HepG2 (cell line): ENCODE data around the gene MRM1. TPM values are rescaled to one million over a fixed set of nuclear protein-coding genes. Genes with fewer than 3 reads are reported as not detected.

Experiments
- FIP1L1 ChIP-seq: fragments of 200-400 bp; formaldehyde crosslinking; IDR thresholded peaks from 2 replicates; pipeline ENCODE4 v1.6.1; 2018; ENCODE audit warnings: low read depth, mild to moderate bottlenecking, low read length, moderate library complexity, borderline replicate concordance; ENCODE audit not compliant: insufficient read depth
- FOXK1 ChIP-seq: sonication (generic); formaldehyde crosslinking; IDR thresholded peaks from 2 replicates; pipeline ENCODE4 v1.4.0; 2020; ENCODE audit warnings: low read depth, missing genetic modification reagents, borderline replicate concordance
- NCOA5 ChIP-seq: sonication (generic); formaldehyde crosslinking; IDR thresholded peaks from 2 replicates; pipeline ENCODE4 v1.4.0; 2020; ENCODE audit warnings: missing genetic modification reagents
- PHB2 ChIP-seq: fragments of 450-650 bp; IDR thresholded peaks from 2 replicates; pipeline ENCODE4 v1.6.1; 2018; ENCODE audit not compliant: partially characterized antibody
- RFX5 ChIP-seq: IDR thresholded peaks from 2 replicates; pipeline ENCODE4 v1.6.1; 2011; ENCODE audit warnings: low read depth, low read length, improper control_type of control experiment
- TERF1 ChIP-seq: sonication (generic); formaldehyde crosslinking; IDR thresholded peaks from 2 replicates; pipeline ENCODE4 v1.8.0; 2022; ENCODE audit warnings: mild to moderate bottlenecking, missing genetic modification reagents, moderate library complexity
- TSC22D2 ChIP-seq: sonication (generic); formaldehyde crosslinking; IDR thresholded peaks from 2 replicates; pipeline ENCODE4 v1.5.1; 2020; ENCODE audit warnings: missing genetic modification reagents, mild to moderate bottlenecking, borderline replicate concordance
- YEATS2 ChIP-seq: sonication (generic); formaldehyde crosslinking; IDR thresholded peaks from 2 replicates; pipeline ENCODE4 v1.4.0; 2020; ENCODE audit warnings: missing genetic modification reagents, borderline replicate concordance
- ZFP36L1 ChIP-seq: sonication (generic); formaldehyde crosslinking; IDR thresholded peaks from 2 replicates; pipeline ENCODE4 v1.8.0; 2022; ENCODE audit warnings: mild to moderate bottlenecking, missing genetic modification reagents, moderate library complexity
- ZNF205 ChIP-seq: IDR thresholded peaks from 2 replicates; pipeline ENCODE4 v1.6.1; 2018; ENCODE audit warnings: missing biosample characterization, missing genetic modification reagents
- ZNF260 ChIP-seq: sonication (generic); formaldehyde crosslinking; IDR thresholded peaks from 2 replicates; pipeline ENCODE4 v1.4.0; 2020; ENCODE audit warnings: missing genetic modification reagents, low read depth, mild to moderate bottlenecking, borderline replicate concordance
- ZNF292 ChIP-seq: sonication (generic); formaldehyde crosslinking; IDR thresholded peaks from 2 replicates; pipeline ENCODE4 v1.8.1; 2022; ENCODE audit warnings: mild to moderate bottlenecking, low read depth, missing genetic modification reagents, borderline replicate concordance
- ZNF335 ChIP-seq: sonication (generic); formaldehyde crosslinking; IDR thresholded peaks from 2 replicates; pipeline ENCODE4 v1.4.0; 2020; ENCODE audit warnings: missing genetic modification reagents
- ZNF468 ChIP-seq: sonication (generic); formaldehyde crosslinking; IDR thresholded peaks from 2 replicates; pipeline ENCODE4 v1.8.0; 2022; ENCODE audit warnings: mild to moderate bottlenecking, moderate library complexity, missing genetic modification reagents
- ZNF678 ChIP-seq: sonication (generic); formaldehyde crosslinking; IDR thresholded peaks from 2 replicates; pipeline ENCODE4 v1.4.0; 2020; ENCODE audit warnings: mild to moderate bottlenecking, missing genetic modification reagents
- ZNF841 ChIP-seq: sonication (generic); formaldehyde crosslinking; IDR thresholded peaks from 2 replicates; pipeline ENCODE4 v1.8.1; 2023; ENCODE audit warnings: missing genetic modification reagents, borderline replicate concordance
- ZXDC ChIP-seq: sonication (generic); formaldehyde crosslinking; IDR thresholded peaks from 2 replicates; pipeline ENCODE4 v1.5.0; 2020; ENCODE audit warnings: mild to moderate bottlenecking, missing genetic modification reagents
- polyA plus RNA-seq, 8 experiments: library from polyadenylated mRNA; depleted of rRNA in 3 of 8; stranded (reverse) in 7 of 8; unstranded in 1 of 8; fragments of >200 nt; fragmentation: Illumina TruSeq in 4 of 8; extraction: Trizol in 4 of 8; gene quantifications; 2 replicates each; pipeline versions ENCODE4 v1.2.1 to v1.2.3, GENCODE V29; 2011 to 2016; ENCODE audit warnings: low read depth in 4 of 8, missing spikeins in 1 of 8, mixed read lengths in 1 of 8; ENCODE audit not compliant: insufficient read depth in 1 of 8
- total RNA-seq, 5 experiments: library from RNA; depleted of rRNA; stranded (reverse); fragments of >200 nt; fragmentation: Illumina TruSeq; extraction: Trizol; gene quantifications; 2 replicates each; pipeline ENCODE4 v1.2.3, GENCODE V29; 2016; ENCODE audit warnings: low read depth in 1 of 5
- TF ChIP-seq, protein P1 (sequence below): fragments of 450-650 bp; IDR thresholded peaks from 2 replicates; pipeline ENCODE4 v1.6.1; 2017; ENCODE audit warnings: mild to moderate bottlenecking
- TF ChIP-seq, protein P2 (sequence below): sonication (generic); formaldehyde crosslinking; IDR thresholded peaks from 2 replicates; pipeline ENCODE4 v1.4.0; 2020; ENCODE audit warnings: low read depth, missing genetic modification reagents

The MRM1 gene
- total and polyA plus RNA-seq, 2 of the 13 experiments (the other 11 are each of a cell fraction or from before 2014, with no cell fraction given) = 4.1 to 11.3 TPM

- TF ChIP-seq, protein P1, sequence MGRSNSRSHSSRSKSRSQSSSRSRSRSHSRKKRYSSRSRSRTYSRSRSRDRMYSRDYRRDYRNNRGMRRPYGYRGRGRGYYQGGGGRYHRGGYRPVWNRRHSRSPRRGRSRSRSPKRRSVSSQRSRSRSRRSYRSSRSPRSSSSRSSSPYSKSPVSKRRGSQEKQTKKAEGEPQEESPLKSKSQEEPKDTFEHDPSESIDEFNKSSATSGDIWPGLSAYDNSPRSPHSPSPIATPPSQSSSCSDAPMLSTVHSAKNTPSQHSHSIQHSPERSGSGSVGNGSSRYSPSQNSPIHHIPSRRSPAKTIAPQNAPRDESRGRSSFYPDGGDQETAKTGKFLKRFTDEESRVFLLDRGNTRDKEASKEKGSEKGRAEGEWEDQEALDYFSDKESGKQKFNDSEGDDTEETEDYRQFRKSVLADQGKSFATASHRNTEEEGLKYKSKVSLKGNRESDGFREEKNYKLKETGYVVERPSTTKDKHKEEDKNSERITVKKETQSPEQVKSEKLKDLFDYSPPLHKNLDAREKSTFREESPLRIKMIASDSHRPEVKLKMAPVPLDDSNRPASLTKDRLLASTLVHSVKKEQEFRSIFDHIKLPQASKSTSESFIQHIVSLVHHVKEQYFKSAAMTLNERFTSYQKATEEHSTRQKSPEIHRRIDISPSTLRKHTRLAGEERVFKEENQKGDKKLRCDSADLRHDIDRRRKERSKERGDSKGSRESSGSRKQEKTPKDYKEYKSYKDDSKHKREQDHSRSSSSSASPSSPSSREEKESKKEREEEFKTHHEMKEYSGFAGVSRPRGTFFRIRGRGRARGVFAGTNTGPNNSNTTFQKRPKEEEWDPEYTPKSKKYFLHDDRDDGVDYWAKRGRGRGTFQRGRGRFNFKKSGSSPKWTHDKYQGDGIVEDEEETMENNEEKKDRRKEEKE = no peak
- no peak for TF ChIP-seq RFX5
- peak; percentile 95 for TF ChIP-seq ZNF335 (CRISPR knock-in tag)
- TF ChIP-seq ZNF678 (CRISPR knock-in tag) = no peak
- no peak; the same call in 1 of the 2 replicates for TF ChIP-seq NCOA5 (CRISPR knock-in tag)
- TF ChIP-seq, protein P2, sequence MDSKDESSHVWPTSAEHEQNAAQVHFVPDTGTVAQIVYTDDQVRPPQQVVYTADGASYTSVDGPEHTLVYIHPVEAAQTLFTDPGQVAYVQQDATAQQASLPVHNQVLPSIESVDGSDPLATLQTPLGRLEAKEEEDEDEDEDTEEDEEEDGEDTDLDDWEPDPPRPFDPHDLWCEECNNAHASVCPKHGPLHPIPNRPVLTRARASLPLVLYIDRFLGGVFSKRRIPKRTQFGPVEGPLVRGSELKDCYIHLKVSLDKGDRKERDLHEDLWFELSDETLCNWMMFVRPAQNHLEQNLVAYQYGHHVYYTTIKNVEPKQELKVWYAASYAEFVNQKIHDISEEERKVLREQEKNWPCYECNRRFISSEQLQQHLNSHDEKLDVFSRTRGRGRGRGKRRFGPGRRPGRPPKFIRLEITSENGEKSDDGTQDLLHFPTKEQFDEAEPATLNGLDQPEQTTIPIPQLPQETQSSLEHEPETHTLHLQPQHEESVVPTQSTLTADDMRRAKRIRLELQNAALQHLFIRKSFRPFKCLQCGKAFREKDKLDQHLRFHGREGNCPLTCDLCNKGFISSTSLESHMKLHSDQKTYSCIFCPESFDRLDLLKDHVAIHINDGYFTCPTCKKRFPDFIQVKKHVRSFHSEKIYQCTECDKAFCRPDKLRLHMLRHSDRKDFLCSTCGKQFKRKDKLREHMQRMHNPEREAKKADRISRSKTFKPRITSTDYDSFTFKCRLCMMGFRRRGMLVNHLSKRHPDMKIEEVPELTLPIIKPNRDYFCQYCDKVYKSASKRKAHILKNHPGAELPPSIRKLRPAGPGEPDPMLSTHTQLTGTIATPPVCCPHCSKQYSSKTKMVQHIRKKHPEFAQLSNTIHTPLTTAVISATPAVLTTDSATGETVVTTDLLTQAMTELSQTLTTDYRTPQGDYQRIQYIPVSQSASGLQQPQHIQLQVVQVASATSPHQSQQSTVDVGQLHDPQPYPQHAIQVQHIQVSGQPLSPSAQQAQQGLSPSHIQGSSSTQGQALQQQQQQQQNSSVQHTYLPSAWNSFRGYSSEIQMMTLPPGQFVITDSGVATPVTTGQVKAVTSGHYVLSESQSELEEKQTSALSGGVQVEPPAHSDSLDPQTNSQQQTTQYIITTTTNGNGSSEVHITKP (CRISPR knock-in tag) = 0 out of 2 replicates have a peak, but pooled peaks have one; percentile 19
- no peak for TF ChIP-seq ZNF841 (CRISPR knock-in tag)
- no peak for TF ChIP-seq ZNF468 (CRISPR knock-in tag)
- TF ChIP-seq ZNF205 (CRISPR knock-in tag) = no peak
- no peak for TF ChIP-seq ZXDC
- TF ChIP-seq TERF1 (CRISPR knock-in tag) = no peak
- TF ChIP-seq TSC22D2 (CRISPR knock-in tag) = peak; percentile 34; the same call in 1 of the 2 replicates
- no peak for TF ChIP-seq PHB2
- TF ChIP-seq ZNF260 (CRISPR knock-in tag) = no peak
- peak; percentile 62; the same call in 1 of the 2 replicates for TF ChIP-seq YEATS2 (CRISPR knock-in tag)
- TF ChIP-seq FIP1L1 = no peak
- TF ChIP-seq ZNF292 = 0 out of 2 replicates have a peak, but pooled peaks have one; percentile 11
- no peak for TF ChIP-seq ZFP36L1
- TF ChIP-seq FOXK1 (CRISPR knock-in tag) = peak; percentile 55; the same call in 1 of the 2 replicates
These were observed at the start of gene MRM1 (continued) for GRCh38 chr17:36601303-36602029.
